ENCODE measurements around the gene PSTK.

DNA sequence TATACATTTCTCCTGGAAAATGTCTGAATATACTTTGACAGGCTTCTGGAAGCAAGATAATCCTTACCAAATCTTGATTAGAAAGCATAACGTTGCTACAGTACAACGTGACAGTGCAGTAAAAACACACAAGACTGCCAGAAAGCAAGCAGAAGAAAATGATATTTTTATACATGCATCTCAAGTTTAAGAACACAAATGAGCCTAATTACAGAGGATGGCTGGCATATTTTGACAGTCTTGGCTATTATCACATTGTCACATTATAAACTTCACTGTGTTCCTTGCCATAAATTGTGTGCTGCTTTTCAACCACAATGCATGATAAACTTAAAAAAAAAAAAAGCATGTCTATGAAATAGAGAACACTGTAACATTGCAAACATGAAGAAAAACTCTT, 24.1 kb downstream of the PSTK start:
- TF ChIP-seq, protein P1, sequence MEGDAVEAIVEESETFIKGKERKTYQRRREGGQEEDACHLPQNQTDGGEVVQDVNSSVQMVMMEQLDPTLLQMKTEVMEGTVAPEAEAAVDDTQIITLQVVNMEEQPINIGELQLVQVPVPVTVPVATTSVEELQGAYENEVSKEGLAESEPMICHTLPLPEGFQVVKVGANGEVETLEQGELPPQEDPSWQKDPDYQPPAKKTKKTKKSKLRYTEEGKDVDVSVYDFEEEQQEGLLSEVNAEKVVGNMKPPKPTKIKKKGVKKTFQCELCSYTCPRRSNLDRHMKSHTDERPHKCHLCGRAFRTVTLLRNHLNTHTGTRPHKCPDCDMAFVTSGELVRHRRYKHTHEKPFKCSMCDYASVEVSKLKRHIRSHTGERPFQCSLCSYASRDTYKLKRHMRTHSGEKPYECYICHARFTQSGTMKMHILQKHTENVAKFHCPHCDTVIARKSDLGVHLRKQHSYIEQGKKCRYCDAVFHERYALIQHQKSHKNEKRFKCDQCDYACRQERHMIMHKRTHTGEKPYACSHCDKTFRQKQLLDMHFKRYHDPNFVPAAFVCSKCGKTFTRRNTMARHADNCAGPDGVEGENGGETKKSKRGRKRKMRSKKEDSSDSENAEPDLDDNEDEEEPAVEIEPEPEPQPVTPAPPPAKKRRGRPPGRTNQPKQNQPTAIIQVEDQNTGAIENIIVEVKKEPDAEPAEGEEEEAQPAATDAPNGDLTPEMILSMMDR (IDR thresholded peaks at IDR 0.05) = no peak
- no peak for TF ChIP-seq POLR2A (IDR thresholded peaks at IDR 0.05)

All from stomach (tissue), 4 donors.